ENCODE measurements around the gene ADGRL4. TPM values are rescaled to one million over a fixed set of nuclear protein-coding genes. Genes with fewer than 3 reads are reported as not detected.

ADGRL4 gene
- total and polyA plus RNA-seq, 8 donors = 0.87 to 25.9 (median 6.7) TPM

DNA sequence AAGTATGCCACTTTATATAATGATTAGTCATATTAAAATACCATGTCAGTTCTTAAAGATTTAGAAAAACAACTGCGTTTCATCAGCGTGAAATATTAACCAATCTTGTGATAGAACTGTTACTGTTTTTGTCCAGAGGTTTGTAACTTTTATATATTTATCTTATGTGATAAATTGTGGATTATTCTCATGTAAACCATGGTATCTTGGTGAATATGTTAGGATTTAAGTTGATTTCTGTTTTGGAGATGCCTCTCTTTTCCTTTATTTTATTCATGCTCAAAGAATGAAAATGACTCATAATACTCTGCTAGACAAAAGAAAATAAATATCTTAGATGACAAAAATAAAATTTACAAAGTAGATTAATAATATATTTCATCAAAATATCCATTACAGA, 88.4 kb downstream of the ADGRL4 start:
- Histone ChIP-seq H3K4me1 (no peaks in the 10 kb centered on the region), H3K27ac (no peak overlapping the region), H3K36me3 (no peaks in the 10 kb centered on the region), H3K9me3 (no peaks in the 10 kb centered on the region), H3K27me3 (no peaks in the 10 kb centered on the region), H3K4me3 (no peak overlapping the region)
- no peak for DNase-seq
- WGBS, 5 donors = 49 to 69% (median 67%) methylated on average over 2 of the region's 2 CpGs
- no peak for TF ChIP-seq EP300 (IDR thresholded peaks at IDR 0.05)
- TF ChIP-seq POLR2A (IDR thresholded peaks at IDR 0.05) = no peak
- TF ChIP-seq POLR2AphosphoS5 (IDR thresholded peaks at IDR 0.05) = no peak
- TF ChIP-seq, protein P1, sequence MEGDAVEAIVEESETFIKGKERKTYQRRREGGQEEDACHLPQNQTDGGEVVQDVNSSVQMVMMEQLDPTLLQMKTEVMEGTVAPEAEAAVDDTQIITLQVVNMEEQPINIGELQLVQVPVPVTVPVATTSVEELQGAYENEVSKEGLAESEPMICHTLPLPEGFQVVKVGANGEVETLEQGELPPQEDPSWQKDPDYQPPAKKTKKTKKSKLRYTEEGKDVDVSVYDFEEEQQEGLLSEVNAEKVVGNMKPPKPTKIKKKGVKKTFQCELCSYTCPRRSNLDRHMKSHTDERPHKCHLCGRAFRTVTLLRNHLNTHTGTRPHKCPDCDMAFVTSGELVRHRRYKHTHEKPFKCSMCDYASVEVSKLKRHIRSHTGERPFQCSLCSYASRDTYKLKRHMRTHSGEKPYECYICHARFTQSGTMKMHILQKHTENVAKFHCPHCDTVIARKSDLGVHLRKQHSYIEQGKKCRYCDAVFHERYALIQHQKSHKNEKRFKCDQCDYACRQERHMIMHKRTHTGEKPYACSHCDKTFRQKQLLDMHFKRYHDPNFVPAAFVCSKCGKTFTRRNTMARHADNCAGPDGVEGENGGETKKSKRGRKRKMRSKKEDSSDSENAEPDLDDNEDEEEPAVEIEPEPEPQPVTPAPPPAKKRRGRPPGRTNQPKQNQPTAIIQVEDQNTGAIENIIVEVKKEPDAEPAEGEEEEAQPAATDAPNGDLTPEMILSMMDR (IDR thresholded peaks at IDR 0.05) = no peak
- intact Hi-C loops (cut with DNase I; ENCODE audit: low total_unique reads) = no loop called here

DNA sequence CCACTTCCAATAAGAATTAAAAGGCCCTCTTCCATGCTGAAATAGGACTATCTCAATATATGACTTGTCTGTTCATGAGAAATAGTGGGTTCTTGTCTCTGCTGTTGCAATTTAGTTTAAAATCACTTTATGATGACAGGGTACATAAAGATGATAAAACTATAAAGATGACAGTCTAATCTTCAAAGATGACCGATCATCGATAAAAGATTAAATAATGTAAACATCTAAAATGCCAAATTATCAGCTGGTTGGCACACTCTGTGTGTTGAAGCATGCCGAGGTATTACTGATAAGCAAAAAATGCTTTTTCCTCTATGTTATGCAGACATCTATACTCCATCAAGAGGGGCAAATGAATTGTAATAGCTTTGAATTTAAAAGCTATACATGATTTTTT, 89.5 kb downstream of the ADGRL4 start:
- intact Hi-C loops (cut with DNase I; ENCODE audit: low total_unique reads) = no loop called here

GRCh38 chr1:78913950-78914349, 92.6 kb downstream of the ADGRL4 start:
- TF ChIP-seq, protein P1 (IDR thresholded peaks at IDR 0.05) = no peak
- TF ChIP-seq POLR2A (IDR thresholded peaks at IDR 0.05) = no peak
- no peak for TF ChIP-seq POLR2AphosphoS5 (IDR thresholded peaks at IDR 0.05)
- no peak for TF ChIP-seq EP300 (IDR thresholded peaks at IDR 0.05)
- 82 to 94% (median 86%) methylated on average over 2 of the region's 2 CpGs for WGBS, 5 donors
- H3K27ac ChIP-seq = no peak overlapping the region
- no peaks in the 10 kb centered on the region for H3K36me3 ChIP-seq
- intact Hi-C loops (cut with DNase I; ENCODE audit: low total_unique reads) = no loop called here
- H3K9me3 ChIP-seq = no peaks in the 10 kb centered on the region
- no peak overlapping the region for H3K4me3 ChIP-seq
- no peaks in the 10 kb centered on the region for H3K27me3 ChIP-seq
- DNase-seq = no peak
- no peaks in the 10 kb centered on the region for H3K4me1 ChIP-seq

More for the DNA sequence above, 89.5 kb downstream of the ADGRL4 start:
- H3K27ac ChIP-seq = no peak overlapping the region
- WGBS, 5 donors = 48 to 59% (median 53%) methylated on average over 3 of the region's 3 CpGs
- no peak for TF ChIP-seq POLR2A (IDR thresholded peaks at IDR 0.05)
- TF ChIP-seq, protein P1 (IDR thresholded peaks at IDR 0.05) = no peak
- no peak for TF ChIP-seq POLR2AphosphoS5 (IDR thresholded peaks at IDR 0.05)
- TF ChIP-seq EP300 (IDR thresholded peaks at IDR 0.05) = no peak
- H3K9me3 ChIP-seq = no peaks in the 10 kb centered on the region
- H3K4me3 ChIP-seq = no peak overlapping the region
- no peaks in the 10 kb centered on the region for H3K4me1 ChIP-seq
- DNase-seq = no peak
- H3K27me3 ChIP-seq = no peaks in the 10 kb centered on the region
- H3K36me3 ChIP-seq = no peaks in the 10 kb centered on the region

GRCh38 chr1:78911956-78912880, 94.3 kb downstream of the ADGRL4 start:
- no peaks in the 10 kb centered on the region for H3K27me3 ChIP-seq
- no peaks in the 10 kb centered on the region for H3K4me1 ChIP-seq
- intact Hi-C loops (cut with DNase I; ENCODE audit: low total_unique reads) = no loop called here
- TF ChIP-seq POLR2AphosphoS5 (IDR thresholded peaks at IDR 0.05) (no peak), POLR2A (IDR thresholded peaks at IDR 0.05) (no peak), EP300 (IDR thresholded peaks at IDR 0.05) (no peak)
- TF ChIP-seq, protein P1 (IDR thresholded peaks at IDR 0.05) = no peak
- no peak for DNase-seq
- WGBS, 5 donors = 70 to 88% (median 85%) methylated on average over 3 of the region's 3 CpGs
- no peaks in the 10 kb centered on the region for H3K9me3 ChIP-seq
- H3K27ac ChIP-seq = no peak overlapping the region
- no peak overlapping the region for H3K4me3 ChIP-seq
- H3K36me3 ChIP-seq = no peaks in the 10 kb centered on the region
